ENCODE data around the gene TOPAZ1. TPM values are rescaled to one million over a fixed set of nuclear protein-coding genes. Genes with fewer than 3 reads are reported as not detected.
A peak's percentile ranks its signal among the peaks of the same experiment; 100 is the strongest.

The TOPAZ1 gene
- total and polyA plus RNA-seq, 9 of the 15 experiments (the other 6 are each of a cell fraction or from before 2014, with no cell fraction given), result 0.01 TPM; not detected in 8

DNA sequence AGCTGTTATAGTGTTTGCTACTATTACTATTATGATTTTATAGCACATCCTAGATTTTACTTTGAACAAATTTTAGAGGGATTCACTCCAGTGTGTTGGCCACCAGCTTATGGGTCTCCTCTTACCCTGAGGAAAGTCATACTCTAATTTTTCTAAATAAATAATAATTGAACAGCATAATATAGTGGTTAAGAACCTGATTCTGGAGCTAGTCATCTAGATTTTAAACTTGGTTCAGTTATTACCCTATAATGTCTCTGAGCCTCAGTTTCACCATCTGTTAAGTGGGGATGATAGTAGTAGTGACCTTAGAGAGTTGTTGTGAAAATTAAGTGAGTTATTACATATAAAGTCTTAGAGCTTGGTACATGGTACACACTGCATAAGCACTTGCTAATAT lies 30.7 kb upstream of the TOPAZ1 start:
- TF ChIP-seq NFE2L1 (tag; IDR thresholded peaks at IDR 0.05; ENCODE audit: borderline replicate concordance, low read depth) (no peak), ADNP (tag; IDR thresholded peaks at IDR 0.05) (peak; percentile 23; the same call in 1 of the 2 replicates), KLF16 (IDR thresholded peaks at IDR 0.05) (no peak), RBM25 (IDR thresholded peaks at IDR 0.05; ENCODE audit: low read depth, low read length, severe bottlenecking) (peak; percentile 84), BCOR (IDR thresholded peaks at IDR 0.05) (peak; percentile 50; the same call in 1 of the 2 replicates), ZNF165 (CRISPR knock-in tag; IDR thresholded peaks at IDR 0.05; ENCODE audit: borderline replicate concordance) (no peak), ZNF146 (CRISPR knock-in tag; IDR thresholded peaks at IDR 0.05; ENCODE audit: unreplicated experiment) (no peak), KDM1A (IDR thresholded peaks at IDR 0.05) (0 out of 4 replicates have a peak, but pooled peaks of 1 of the 2 experiments have one; percentile 26), CHD4 (IDR thresholded peaks at IDR 0.05; ENCODE audit: insufficient read depth, insufficient replicate concordance, low read depth, low read length, poor library complexity, severe bottlenecking) (peak; percentile 61)
- H3K79me2 ChIP-seq (ENCODE audit: control insufficient read depth, insufficient read depth, low read length), result no peaks in the 10 kb centered on the region
- no peak overlapping the region for H2AFZ ChIP-seq (ENCODE audit: low read depth, low read length)
- no peak for FAIRE-seq
- no peaks in the 10 kb centered on the region; a peak in 1 of 5 replicates for H3K27me3 ChIP-seq (ENCODE audit: control insufficient read depth in 2 of 2, insufficient read depth in 2 of 2, low read length in 2 of 2)
- BruUV-seq (replicated peaks), result no TSS peak
- no peak overlapping the region for H3K9ac ChIP-seq (ENCODE audit: insufficient read depth in 1 of 2, low read depth in 2 of 2, low read length in 2 of 2)
- H3K4me1 ChIP-seq (replicated peaks in 1 of 2; ENCODE audit: control insufficient read depth in 2 of 2, insufficient read depth in 2 of 2, low read length in 2 of 2), result peaks cover 0 to 8% of the 10 kb centered on the region in 2 experiments; a peak in 2 of 5 replicates
- no peak for ATAC-seq
- H4K20me1 ChIP-seq (replicated peaks; ENCODE audit: control insufficient read depth, insufficient read depth, low read length), result no peaks in the 10 kb centered on the region
- intact Hi-C loops (cut with micrococcal nuclease) (no loop called here), in situ Hi-C loops (cut with MboI) (no loop called here)
- no peaks in the 10 kb centered on the region for H3K9me1 ChIP-seq (ENCODE audit: control insufficient read depth, insufficient read depth, low read length)
- DNase-seq (ENCODE audit: extremely low read depth in 1 of 4, low spot score in 3 of 4), result no peak
- H3K4me3 ChIP-seq, result no peak overlapping the region
- CTCF ChIA-PET (ENCODE audit: low intra/inter-chr PET ratio), result no interaction called here
- no peaks in the 10 kb centered on the region for H3K36me3 ChIP-seq (ENCODE audit: control insufficient read depth, insufficient read depth, low read length)
- H3K27ac ChIP-seq (ENCODE audit: extremely low read depth, low read depth, low read length), result no peak overlapping the region
- POLR2A ChIA-PET, result interaction anchor here (0.6 to 1.1 kb wide), 3 partner anchors 10 to 782 kb away, joined by 3 to 5 read pairs (median 5); no protein-coding TSS in a partner anchor
- no peaks in the 10 kb centered on the region for H3K9me3 ChIP-seq (replicated peaks; ENCODE audit: control insufficient read depth, insufficient read depth, low read depth, low read length)
- no peak overlapping the region for H3K4me2 ChIP-seq (ENCODE audit: insufficient read depth, low read length)

Data from K562 (cell line).